HG02763 (cell line): ENCODE measurements around the gene TCEAL9.
A peak's percentile ranks its signal among the peaks of the same experiment; 100 is the strongest.
"Not testable (repeated sequence)": the region's sequence is repeated elsewhere in the genome, so short reads cannot be mapped to it uniquely, and the experiment has no call there.

Experiments
- ATAC-seq: cut with Tn5 transposase; IDR thresholded peaks from one replicate; pipeline ENCODE4 v1.9.1; 2021; ENCODE audit warnings: mild to moderate bottlenecking, moderate library complexity; ENCODE audit not compliant: unreplicated experiment

Gene TCEAL9

GRCh38 chrX:103356130-103356798 lies at the start of gene TCEAL9:
TCEAL9 (plus strand) TSS chrX:103356506; CDS start chrX:103357685, 1,179 bp downstream.
- no peak for ATAC-seq

DNA sequence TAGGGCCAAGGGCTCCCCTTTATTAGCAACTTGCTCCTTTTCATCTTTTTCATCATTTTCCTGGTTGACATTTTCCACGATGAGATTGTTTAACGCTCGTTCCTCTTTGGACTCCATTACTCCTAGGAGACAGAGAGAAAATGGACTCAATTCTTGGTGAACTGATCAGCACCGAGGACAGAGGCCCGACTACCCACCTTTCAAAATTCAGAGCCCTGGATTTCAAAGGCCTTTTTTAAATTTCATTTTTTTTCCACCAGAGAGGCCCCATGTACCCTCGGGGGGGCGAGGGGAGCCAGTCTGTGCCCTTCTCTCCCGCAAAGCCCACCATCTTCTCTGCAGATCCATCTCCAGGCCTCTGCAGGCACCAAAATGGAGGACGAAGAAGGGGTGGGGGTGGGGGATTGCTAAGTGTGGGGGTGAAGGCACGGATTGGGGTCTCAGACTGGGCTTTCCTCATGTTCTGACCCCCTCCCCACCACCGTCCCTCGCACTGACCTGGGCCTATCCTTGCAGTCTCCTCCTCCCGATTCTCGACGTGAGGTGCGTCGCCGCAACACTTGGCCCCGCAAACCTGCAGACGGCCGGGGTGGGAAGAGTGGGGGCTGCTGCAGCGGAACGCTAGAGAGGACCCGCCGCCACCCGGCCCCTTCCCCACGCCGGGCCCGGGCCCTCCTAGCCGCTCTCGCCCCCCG lies 46.3 kb upstream of the TCEAL9 start:
- ATAC-seq = no peak

GRCh38 chrX:103310555-103311398 lies 45.5 kb upstream of the TCEAL9 start, which contains the start of gene BEX2:
BEX2 (minus strand) TSS chrX:103310990; CDS start chrX:103309976, 1,014 bp downstream.
- peak; percentile 94 for ATAC-seq

DNA sequence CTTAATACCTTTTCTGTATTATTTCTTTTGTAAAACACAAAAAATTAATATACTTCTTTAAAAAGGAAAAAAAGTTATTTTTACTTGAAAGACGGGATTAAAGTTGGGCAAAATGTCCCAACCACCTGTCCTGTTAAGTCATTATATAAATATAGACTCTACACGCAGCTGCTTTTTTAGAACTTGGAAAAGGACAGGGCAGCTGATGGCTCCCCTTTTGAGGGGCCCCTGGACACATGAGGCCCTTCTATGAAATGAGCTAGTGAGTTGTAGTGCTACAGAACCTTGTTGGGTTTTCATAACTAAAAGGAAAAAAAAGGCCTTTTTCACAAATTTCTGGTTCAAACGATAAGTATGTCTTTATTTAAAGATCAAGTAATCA lies 44.9 kb upstream of the TCEAL9 start:
- ATAC-seq = no peak

DNA sequence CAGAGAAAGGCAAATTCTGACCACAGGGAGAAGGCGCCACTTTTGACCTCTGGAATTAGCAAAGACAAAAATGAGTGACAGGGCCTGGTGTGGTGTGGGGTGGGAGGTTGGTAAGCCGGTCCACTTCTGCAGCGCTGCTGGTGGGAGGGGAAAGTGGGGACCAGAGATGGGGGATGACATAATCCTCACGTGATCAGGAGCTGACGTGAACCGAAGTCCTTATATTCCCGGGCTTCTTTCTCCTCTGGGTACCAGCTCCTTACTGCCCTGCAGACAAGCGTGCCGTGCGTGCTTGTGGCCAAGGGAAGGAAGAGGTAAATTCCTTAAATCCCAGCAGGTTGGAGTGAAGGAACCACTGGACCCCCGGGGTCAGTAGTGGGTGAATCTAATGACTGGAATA lies 26.3 kb upstream of the TCEAL9 start, which contains the start of gene TCEAL7:
TSS of gene TCEAL7 (plus strand) at position 249 of the 400 bp plus-strand sequence. CDS start 1,165 bp downstream, outside the sequence.
- no peak for ATAC-seq

- no peak for ATAC-seq
Observed at GRCh38 chrX:103330681-103331288, 25.5 kb upstream of the TCEAL9 start.

DNA sequence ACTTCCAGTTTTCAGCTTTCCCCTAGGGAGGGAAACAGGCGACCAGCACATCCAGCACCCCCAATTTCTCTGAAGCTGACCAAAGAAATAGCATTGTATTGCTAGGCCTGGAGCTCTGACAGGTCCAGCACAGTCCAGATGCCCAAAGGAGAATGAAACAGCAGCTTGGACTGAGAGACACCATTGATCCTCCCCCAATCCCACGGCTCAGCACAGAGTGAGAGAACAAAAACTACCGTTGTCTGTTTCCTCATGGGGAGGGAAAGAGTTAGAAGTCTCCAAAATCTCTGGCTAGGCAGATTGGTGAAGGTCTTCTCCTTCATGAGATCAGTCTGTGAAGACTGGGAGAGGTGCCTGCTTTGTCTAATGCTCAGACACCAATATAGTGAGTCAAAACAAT lies 17.6 kb upstream of the TCEAL9 start:
- ATAC-seq = no peak

DNA sequence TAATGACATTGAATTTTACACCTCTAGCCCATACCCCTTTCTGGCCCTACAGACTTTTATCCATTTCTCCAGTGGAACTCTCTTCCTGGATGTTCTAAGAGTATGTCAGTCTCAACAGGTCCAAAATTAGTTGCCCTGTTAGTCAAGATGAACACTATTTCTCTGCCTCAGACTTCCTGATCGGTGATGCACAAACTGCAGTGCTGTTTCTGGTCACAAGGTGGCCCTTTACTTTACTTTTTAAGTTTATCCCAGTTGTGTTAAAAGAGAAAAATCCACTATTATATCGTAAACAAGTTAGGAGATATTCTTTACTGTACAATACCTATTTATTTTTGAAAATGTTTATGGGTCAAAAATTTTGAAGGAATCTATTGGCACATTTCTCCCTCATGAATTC lies 13.2 kb upstream of the TCEAL9 start:
- ATAC-seq = no peak

DNA sequence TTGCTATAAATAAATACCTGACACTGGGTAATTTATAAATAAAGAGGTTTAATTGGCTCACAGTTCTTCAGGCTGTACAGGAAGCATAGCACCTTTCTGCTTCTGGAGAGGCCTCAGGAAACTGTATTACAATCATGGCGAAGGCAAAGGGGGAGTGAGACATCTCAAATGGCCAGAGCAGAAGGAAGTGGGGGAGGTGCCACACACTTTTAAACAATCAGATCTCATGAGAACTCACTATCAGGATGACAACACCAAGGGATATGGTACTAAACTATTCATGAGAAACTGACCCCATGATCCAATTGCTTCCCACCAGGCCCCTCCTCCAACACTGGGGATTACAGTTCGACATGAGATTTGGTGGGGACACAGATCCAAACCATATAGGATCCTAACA lies 11.7 kb upstream of the TCEAL9 start:
- ATAC-seq = no peak

DNA sequence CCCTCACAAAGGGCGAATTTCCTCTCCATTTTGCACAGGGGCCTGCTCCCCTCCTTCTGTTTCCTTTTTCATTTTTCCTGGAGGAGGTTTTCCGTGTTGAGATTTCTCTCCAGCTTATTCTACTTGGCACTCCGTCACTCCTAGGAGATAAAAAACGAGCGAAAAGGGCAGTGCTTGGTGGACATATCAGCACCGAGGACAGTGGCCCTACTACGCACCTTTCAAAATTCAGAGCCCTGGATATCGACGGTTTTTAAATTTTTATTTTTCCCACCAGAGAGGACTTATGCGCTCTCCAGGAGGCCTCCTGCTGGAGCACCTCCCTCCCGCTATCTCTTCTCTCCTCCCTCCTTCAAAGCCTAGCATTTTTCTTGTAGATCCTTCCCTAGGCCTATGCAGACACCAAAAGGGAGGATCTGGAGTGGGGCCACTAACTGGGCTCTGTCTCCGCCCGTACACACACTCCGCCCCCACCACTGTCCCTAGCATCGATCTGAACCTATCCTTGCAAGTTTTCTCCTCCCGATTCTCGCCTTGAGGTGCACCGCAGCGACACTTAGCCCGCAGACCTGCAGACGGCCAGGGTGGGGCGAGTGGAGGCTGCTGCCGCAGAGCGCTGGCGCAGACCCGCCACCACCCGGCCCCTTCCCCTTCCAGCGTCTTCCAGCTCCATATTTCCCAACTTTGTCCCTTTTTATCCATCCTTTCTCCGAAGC lies 8.5 kb upstream of the TCEAL9 start:
- no peak for ATAC-seq

- ATAC-seq = no peak
Observed at GRCh38 chrX:103356858-103357257, 552 bp downstream of the TCEAL9 start.

GRCh38 chrX:103357871-103358270 lies 1.6 kb downstream of the TCEAL9 start:
- no peak for ATAC-seq

DNA sequence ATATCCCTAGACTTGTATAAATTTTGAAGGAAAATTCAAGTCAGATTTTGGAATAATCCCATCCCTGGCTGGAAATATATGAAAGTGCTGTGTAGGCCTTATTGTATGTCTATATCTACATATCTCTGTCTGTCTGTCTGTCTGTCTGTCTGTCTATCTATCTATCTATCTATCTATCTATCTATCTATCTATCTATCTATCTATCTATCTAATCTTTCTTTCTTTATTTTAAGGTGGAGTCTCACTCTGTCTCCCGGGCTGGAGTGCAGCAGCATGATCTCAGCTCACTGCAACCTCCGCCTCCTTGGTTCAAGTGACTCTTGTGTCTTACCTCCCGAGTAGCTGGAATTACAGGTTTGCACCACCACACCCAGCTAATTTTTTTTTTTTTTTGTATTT lies 3.3 kb downstream of the TCEAL9 start:
- ATAC-seq = not testable (repeated sequence)

DNA sequence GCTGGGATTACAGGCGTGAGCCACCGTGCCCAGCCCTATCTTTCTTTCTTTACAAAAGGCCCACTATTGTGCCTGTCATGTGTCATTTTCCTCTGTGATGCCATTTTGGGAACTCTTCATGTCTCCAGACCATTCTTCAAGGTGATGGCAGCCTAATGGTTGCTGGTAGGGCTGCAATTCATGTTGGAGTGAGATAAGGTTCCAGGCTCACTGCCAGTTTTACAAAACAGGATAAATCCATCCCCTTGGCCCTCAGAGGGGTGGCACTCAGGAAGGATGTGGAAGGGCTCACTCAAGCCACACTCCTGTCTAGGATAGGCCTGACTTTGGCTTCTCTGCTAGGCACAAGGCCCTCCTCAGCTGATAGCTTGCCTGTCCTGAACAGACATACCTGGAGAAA lies 3.8 kb downstream of the TCEAL9 start:
- no peak for ATAC-seq

DNA sequence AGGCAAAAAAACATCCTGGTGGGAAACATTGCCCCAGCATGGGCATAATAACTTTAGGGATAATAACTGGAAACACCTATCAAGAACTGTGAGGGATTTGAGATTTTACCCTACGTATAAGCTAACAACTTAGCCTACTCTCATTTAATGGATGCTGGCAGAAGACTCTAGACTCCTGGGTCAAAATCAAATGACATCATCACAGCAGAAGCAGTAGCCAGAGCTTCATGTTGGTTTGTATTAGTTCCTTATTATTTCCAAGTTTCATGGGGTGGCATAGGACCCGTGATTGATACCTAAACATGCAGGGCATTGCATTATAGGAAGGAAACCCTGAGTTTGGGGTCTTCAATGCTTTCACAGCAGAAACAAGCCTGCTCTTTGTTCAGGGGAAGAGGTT lies 4.6 kb downstream of the TCEAL9 start:
- ATAC-seq = no peak

GRCh38 chrX:103361798-103362197 lies 5.5 kb downstream of the TCEAL9 start:
- ATAC-seq = no peak

DNA sequence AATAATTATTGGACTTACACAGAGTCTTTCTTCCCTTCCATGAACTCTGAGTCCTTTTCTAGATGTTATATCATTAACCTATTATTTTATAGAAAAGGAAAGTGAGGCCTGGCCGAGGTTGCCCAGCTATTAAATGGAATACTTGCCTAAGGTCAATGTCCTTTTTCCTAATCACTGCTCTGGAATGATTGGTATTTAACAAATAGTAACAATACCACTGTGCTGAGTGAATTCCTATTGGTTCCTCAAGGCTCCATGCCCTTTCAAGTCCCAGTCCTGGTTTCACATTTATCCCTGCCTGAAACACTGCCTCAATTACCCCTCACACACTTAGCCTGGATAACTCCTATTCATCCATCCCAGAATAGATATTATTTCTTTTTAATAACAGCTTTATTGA lies 6.2 kb downstream of the TCEAL9 start:
- ATAC-seq = no peak

DNA sequence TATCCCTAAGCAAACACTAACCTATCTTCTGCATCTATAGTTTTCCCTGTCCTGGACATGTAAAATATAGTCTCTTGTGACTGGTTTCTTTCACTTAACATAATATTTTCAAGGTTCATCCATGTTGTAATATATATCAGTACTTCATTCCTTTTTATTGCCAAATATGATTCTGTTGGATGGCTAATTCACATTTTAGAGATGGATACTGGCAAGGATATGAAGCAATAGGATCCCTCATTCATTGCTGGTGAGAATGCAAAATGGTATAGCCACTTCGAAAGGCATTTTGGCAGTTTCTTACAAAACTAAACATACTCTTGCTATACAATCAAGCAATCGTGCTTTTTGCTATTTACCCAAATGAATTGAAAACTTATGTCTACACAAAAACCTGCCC lies 6.7 kb downstream of the TCEAL9 start:
- ATAC-seq = no peak

DNA sequence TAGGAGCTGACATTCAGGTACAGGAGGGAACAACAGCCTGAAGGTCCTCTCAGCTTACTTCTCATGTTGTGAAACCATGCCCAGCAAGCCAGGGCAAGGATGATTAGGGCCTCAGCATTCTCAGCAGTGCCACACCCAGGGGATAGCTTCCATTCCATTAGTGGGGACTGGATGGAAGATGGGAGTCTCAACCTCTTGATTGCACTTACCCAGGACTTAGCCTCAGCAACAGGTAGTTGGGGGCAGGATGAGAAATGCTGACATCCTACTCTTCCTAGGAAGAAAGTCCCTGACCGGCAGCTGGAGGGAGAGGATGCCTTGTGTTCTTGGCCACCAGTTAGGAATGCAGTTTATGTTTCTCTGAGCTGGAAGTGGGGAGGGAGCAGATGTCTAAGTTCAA lies 11.2 kb downstream of the TCEAL9 start:
- no peak for ATAC-seq

DNA sequence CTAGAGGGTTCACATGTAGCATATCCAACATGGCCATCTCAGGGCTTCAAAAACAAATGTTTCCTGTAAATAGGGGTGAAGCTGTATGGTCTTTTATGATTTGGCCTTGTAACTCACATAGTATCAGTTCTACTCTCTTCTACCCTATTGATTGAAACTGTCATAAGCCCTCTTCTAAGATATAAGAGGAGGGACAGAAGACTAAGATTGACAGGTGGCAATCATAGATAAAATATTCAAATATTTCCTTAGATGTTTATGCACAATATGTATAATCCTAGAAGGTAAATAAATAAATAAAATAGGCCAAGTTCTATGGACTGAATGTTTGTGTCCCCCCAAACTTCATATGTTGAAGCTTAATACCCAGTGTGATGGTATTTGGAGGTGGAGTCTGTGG lies 13.2 kb downstream of the TCEAL9 start:
- ATAC-seq = no peak
